Measurements from ENCODE around the gene ZNF581.

- TF ChIP-seq CTCF (IDR thresholded peaks at IDR 0.05; ENCODE audit: insufficient read depth, low read depth, low read length) (no peak), EZH2 (IDR thresholded peaks at IDR 0.05; ENCODE audit: insufficient read depth, low read length) (no peak)
Observed at GRCh38 chr19:55642153-55643002, 1.1 kb upstream of the ZNF581 start.
